ENCODE data around the gene MCM5. TPM values are rescaled to one million over a fixed set of nuclear protein-coding genes. Genes with fewer than 3 reads are reported as not detected.

MCM5 gene
- total and polyA plus RNA-seq, 4 donors, result 6.7 to 104 (median 8.8) TPM

DNA sequence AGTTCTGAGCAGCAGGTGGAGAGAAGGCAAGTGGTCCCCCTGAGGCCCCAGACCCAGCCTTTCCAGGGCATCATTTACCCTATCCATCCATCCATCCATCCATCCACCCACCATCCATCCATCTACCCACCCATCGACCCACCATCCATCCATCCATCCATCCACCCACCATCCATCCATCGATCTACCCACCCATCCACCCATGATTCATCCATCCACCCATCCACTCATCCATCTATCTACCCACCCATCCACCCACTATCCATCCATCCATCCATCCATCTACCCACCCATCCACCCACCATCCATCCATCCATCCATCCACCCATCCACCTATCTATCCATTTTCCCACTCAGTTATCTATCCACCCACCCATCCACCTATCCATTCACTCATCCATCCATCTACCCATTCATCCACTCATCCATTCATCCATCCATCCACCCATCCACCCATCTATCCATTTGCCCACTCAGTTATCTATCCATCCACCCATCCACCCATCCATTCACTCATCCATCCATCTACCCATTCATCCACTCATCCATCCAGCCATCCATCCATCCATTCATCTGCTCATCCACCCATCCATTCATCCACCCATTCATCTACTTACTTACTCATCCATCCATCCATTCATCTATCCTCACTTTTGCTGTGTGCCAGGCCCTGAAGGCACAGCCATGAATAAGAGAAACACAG is 63.4 kb downstream of the MCM5 start (continued):
- TF ChIP-seq HNF4A (conservative IDR thresholded peaks at IDR 0.05), result no peak

GRCh38 chr22:35464399-35464798 is 64.5 kb downstream of the MCM5 start:
- H3K36me3 ChIP-seq (ENCODE audit: control insufficient read depth in 4 of 4, insufficient read depth in 3 of 4, low read depth in 1 of 4, low read length in 3 of 4), result no peaks in the 10 kb centered on the region
- no peaks in the 10 kb centered on the region for H3K9me3 ChIP-seq (ENCODE audit: control insufficient read depth in 4 of 4, low read length in 3 of 4)
- no peak overlapping the region for H3K27ac ChIP-seq (ENCODE audit: low read depth in 1 of 2, low read length in 2 of 2)
- no peak for TF ChIP-seq RXRA (IDR thresholded peaks at IDR 0.05)
- no peak for TF ChIP-seq NR2F2 (IDR thresholded peaks at IDR 0.05)
- TF ChIP-seq MAX (IDR thresholded peaks at IDR 0.05), result no peak
- TF ChIP-seq, protein P1, sequence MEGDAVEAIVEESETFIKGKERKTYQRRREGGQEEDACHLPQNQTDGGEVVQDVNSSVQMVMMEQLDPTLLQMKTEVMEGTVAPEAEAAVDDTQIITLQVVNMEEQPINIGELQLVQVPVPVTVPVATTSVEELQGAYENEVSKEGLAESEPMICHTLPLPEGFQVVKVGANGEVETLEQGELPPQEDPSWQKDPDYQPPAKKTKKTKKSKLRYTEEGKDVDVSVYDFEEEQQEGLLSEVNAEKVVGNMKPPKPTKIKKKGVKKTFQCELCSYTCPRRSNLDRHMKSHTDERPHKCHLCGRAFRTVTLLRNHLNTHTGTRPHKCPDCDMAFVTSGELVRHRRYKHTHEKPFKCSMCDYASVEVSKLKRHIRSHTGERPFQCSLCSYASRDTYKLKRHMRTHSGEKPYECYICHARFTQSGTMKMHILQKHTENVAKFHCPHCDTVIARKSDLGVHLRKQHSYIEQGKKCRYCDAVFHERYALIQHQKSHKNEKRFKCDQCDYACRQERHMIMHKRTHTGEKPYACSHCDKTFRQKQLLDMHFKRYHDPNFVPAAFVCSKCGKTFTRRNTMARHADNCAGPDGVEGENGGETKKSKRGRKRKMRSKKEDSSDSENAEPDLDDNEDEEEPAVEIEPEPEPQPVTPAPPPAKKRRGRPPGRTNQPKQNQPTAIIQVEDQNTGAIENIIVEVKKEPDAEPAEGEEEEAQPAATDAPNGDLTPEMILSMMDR (IDR thresholded peaks at IDR 0.05; ENCODE audit: low read depth, low read length, missing input control), result no peak
- no peak for TF ChIP-seq GABPA (IDR thresholded peaks at IDR 0.05 in 1 of 2, conservative IDR thresholded peaks at IDR 0.05 in 1 of 2)
- no peak for TF ChIP-seq FOXA2 (IDR thresholded peaks at IDR 0.05)
- TF ChIP-seq, protein P2, sequence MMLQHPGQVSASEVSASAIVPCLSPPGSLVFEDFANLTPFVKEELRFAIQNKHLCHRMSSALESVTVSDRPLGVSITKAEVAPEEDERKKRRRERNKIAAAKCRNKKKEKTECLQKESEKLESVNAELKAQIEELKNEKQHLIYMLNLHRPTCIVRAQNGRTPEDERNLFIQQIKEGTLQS (IDR thresholded peaks at IDR 0.05), result no peak
- no peak for TF ChIP-seq YY1 (IDR thresholded peaks at IDR 0.05)
- no peak for TF ChIP-seq SP1 (IDR thresholded peaks at IDR 0.05)
- no peak for TF ChIP-seq FOXA1 (IDR thresholded peaks at IDR 0.05)
- TF ChIP-seq REST (IDR thresholded peaks at IDR 0.05), result no peak
- TF ChIP-seq ZBTB33 (IDR thresholded peaks at IDR 0.05), result no peak
- no peak for TF ChIP-seq RAD21 (IDR thresholded peaks at IDR 0.05)
- no peak for TF ChIP-seq HNF4G (IDR thresholded peaks at IDR 0.05)
- TF ChIP-seq JUND (IDR thresholded peaks at IDR 0.05), result no peak
- no peak overlapping the region for H3K4me3 ChIP-seq (ENCODE audit: low read depth in 1 of 3, low read length in 3 of 3)
- DNase-seq (ENCODE audit: low spot score), result no peak
- H3K4me1 ChIP-seq (ENCODE audit: control insufficient read depth in 4 of 4, insufficient read depth in 4 of 4, low read length in 3 of 4), result no peaks in the 10 kb centered on the region
- no peaks in the 10 kb centered on the region for H3K27me3 ChIP-seq (ENCODE audit: control insufficient read depth in 4 of 4, insufficient read depth in 4 of 4, low read length in 3 of 4)
- no peak overlapping the region for H3K9ac ChIP-seq (ENCODE audit: low read depth in 1 of 2, low read length in 2 of 2)
- 91% methylated on average over 3 of the region's 3 CpGs for WGBS

Data from liver (tissue), 9 donors.